NCI-H69 (cell line): Measurements from ENCODE around the gene ELK4.
A peak's percentile ranks its signal among the peaks of the same experiment; 100 is the strongest.

Experiments
- DNase-seq: peaks from one replicate; lab custom pipeline; 2025; lab: John Stamatoyannopoulos, UW

The ELK4 gene

GRCh38 chr1:205563927-205564441 lies 67.8 kb downstream of the ELK4 start:
- DNase-seq = peak; percentile 91

- DNase-seq = no peak
Observed at GRCh38 chr1:205561501-205562203, 70.2 kb downstream of the ELK4 start.
